Measurements from ENCODE around the gene GRIK5.

GRIK5 gene

GRCh38 chr19:42060117-42060516, 9.9 kb downstream of the GRIK5 start:
- WGBS: 90% methylated on average over 3 of the region's 3 CpGs
- Histone ChIP-seq H3K4me1 (ENCODE audit: insufficient read depth, low read length) (no peaks in the 10 kb centered on the region), H3K9ac (ENCODE audit: low read depth, low read length) (no peak overlapping the region), H3K36me3 (ENCODE audit: insufficient read depth, low read length) (peaks cover 90% of the 10 kb centered on the region), H3K27me3 (ENCODE audit: insufficient read depth, low read length) (no peaks in the 10 kb centered on the region), H3K27ac (ENCODE audit: low read depth, low read length) (no peak overlapping the region), H3K9me3 (ENCODE audit: insufficient read depth, low read depth, low read length) (no peaks in the 10 kb centered on the region), H3K4me3 (ENCODE audit: low read length) (no peak overlapping the region)

GRCh38 chr19:42059196-42059595, 10.8 kb downstream of the GRIK5 start:
- peaks cover 90% of the 10 kb centered on the region for H3K36me3 ChIP-seq (ENCODE audit: insufficient read depth, low read length)
- H3K9me3 ChIP-seq (ENCODE audit: insufficient read depth, low read depth, low read length): no peaks in the 10 kb centered on the region
- 94% methylated on average over 13 of the region's 13 CpGs for WGBS
- no peak overlapping the region for H3K4me3 ChIP-seq (ENCODE audit: low read length)
- no peaks in the 10 kb centered on the region for H3K27me3 ChIP-seq (ENCODE audit: insufficient read depth, low read length)
- no peaks in the 10 kb centered on the region for H3K4me1 ChIP-seq (ENCODE audit: insufficient read depth, low read length)
- no peak overlapping the region for H3K9ac ChIP-seq (ENCODE audit: low read depth, low read length)
- H3K27ac ChIP-seq (ENCODE audit: low read depth, low read length): no peak overlapping the region

- Histone ChIP-seq H3K27me3 (ENCODE audit: insufficient read depth, low read length) (no peaks in the 10 kb centered on the region), H3K4me1 (ENCODE audit: insufficient read depth, low read length) (no peaks in the 10 kb centered on the region), H3K4me3 (ENCODE audit: low read length) (no peak overlapping the region), H3K36me3 (ENCODE audit: insufficient read depth, low read length) (peaks cover 90% of the 10 kb centered on the region), H3K27ac (ENCODE audit: low read depth, low read length) (no peak overlapping the region), H3K9ac (ENCODE audit: low read depth, low read length) (no peak overlapping the region), H3K9me3 (ENCODE audit: insufficient read depth, low read depth, low read length) (no peaks in the 10 kb centered on the region)
- WGBS: 95% methylated on average over 7 of the region's 7 CpGs
Observed at GRCh38 chr19:42057846-42058245, 12.2 kb downstream of the GRIK5 start.

GRCh38 chr19:42054205-42054604, 15.8 kb downstream of the GRIK5 start:
- Histone ChIP-seq H3K9me3 (ENCODE audit: insufficient read depth, low read depth, low read length) (no peaks in the 10 kb centered on the region), H3K4me1 (ENCODE audit: insufficient read depth, low read length) (no peaks in the 10 kb centered on the region), H3K27me3 (ENCODE audit: insufficient read depth, low read length) (no peaks in the 10 kb centered on the region), H3K4me3 (ENCODE audit: low read length) (no peak overlapping the region), H3K36me3 (ENCODE audit: insufficient read depth, low read length) (peaks cover 78% of the 10 kb centered on the region), H3K27ac (ENCODE audit: low read depth, low read length) (no peak overlapping the region), H3K9ac (ENCODE audit: low read depth, low read length) (no peak overlapping the region)
- WGBS: 91% methylated on average over 18 of the region's 18 CpGs

- Histone ChIP-seq H3K4me1 (ENCODE audit: insufficient read depth, low read length) (no peaks in the 10 kb centered on the region), H3K9ac (ENCODE audit: low read depth, low read length) (no peak overlapping the region), H3K36me3 (ENCODE audit: insufficient read depth, low read length) (peaks cover 79% of the 10 kb centered on the region), H3K9me3 (ENCODE audit: insufficient read depth, low read depth, low read length) (no peaks in the 10 kb centered on the region), H3K27ac (ENCODE audit: low read depth, low read length) (no peak overlapping the region), H3K4me3 (ENCODE audit: low read length) (no peak overlapping the region), H3K27me3 (ENCODE audit: insufficient read depth, low read length) (no peaks in the 10 kb centered on the region)
- 96% methylated on average over 17 of the region's 17 CpGs for WGBS
Observed at GRCh38 chr19:42053037-42053935, 16.7 kb downstream of the GRIK5 start.

- H3K4me1 ChIP-seq (ENCODE audit: insufficient read depth, low read length): no peaks in the 10 kb centered on the region
- no peaks in the 10 kb centered on the region for H3K27me3 ChIP-seq (ENCODE audit: insufficient read depth, low read length)
- WGBS: 92% methylated on average over 10 of the region's 10 CpGs
- peaks cover 72% of the 10 kb centered on the region for H3K36me3 ChIP-seq (ENCODE audit: insufficient read depth, low read length)
- H3K9me3 ChIP-seq (ENCODE audit: insufficient read depth, low read depth, low read length): no peaks in the 10 kb centered on the region
- H3K4me3 ChIP-seq (ENCODE audit: low read length): no peak overlapping the region
- no peak overlapping the region for H3K27ac ChIP-seq (ENCODE audit: low read depth, low read length)
- H3K9ac ChIP-seq (ENCODE audit: low read depth, low read length): no peak overlapping the region
Observed at GRCh38 chr19:42052241-42052863, 17.7 kb downstream of the GRIK5 start.

GRCh38 chr19:42051166-42052115, 18.6 kb downstream of the GRIK5 start:
- Histone ChIP-seq H3K9me3 (ENCODE audit: insufficient read depth, low read depth, low read length) (no peaks in the 10 kb centered on the region), H3K27ac (ENCODE audit: low read depth, low read length) (no peak overlapping the region), H3K27me3 (ENCODE audit: insufficient read depth, low read length) (no peaks in the 10 kb centered on the region), H3K4me3 (ENCODE audit: low read length) (no peak overlapping the region), H3K36me3 (ENCODE audit: insufficient read depth, low read length) (peaks cover 66% of the 10 kb centered on the region), H3K4me1 (ENCODE audit: insufficient read depth, low read length) (no peaks in the 10 kb centered on the region), H3K9ac (ENCODE audit: low read depth, low read length) (no peak overlapping the region)
- WGBS: 93% methylated on average over 14 of the region's 14 CpGs

GRCh38 chr19:42048992-42049391, 21.0 kb downstream of the GRIK5 start:
- WGBS: 96% methylated on average over 4 of the region's 4 CpGs
- no peak overlapping the region for H3K4me3 ChIP-seq (ENCODE audit: low read length)
- H3K27me3 ChIP-seq (ENCODE audit: insufficient read depth, low read length): no peaks in the 10 kb centered on the region
- peaks cover 65% of the 10 kb centered on the region for H3K36me3 ChIP-seq (ENCODE audit: insufficient read depth, low read length)
- no peaks in the 10 kb centered on the region for H3K4me1 ChIP-seq (ENCODE audit: insufficient read depth, low read length)
- no peaks in the 10 kb centered on the region for H3K9me3 ChIP-seq (ENCODE audit: insufficient read depth, low read depth, low read length)
- H3K27ac ChIP-seq (ENCODE audit: low read depth, low read length): no peak overlapping the region
- H3K9ac ChIP-seq (ENCODE audit: low read depth, low read length): no peak overlapping the region

- H3K27ac ChIP-seq (ENCODE audit: low read depth, low read length): no peak overlapping the region
- H3K9me3 ChIP-seq (ENCODE audit: insufficient read depth, low read depth, low read length): no peaks in the 10 kb centered on the region
- no peak overlapping the region for H3K4me3 ChIP-seq (ENCODE audit: low read length)
- H3K4me1 ChIP-seq (ENCODE audit: insufficient read depth, low read length): no peaks in the 10 kb centered on the region
- no peak overlapping the region for H3K9ac ChIP-seq (ENCODE audit: low read depth, low read length)
- H3K27me3 ChIP-seq (ENCODE audit: insufficient read depth, low read length): no peaks in the 10 kb centered on the region
- peaks cover 68% of the 10 kb centered on the region for H3K36me3 ChIP-seq (ENCODE audit: insufficient read depth, low read length)
- WGBS: 93% methylated on average over 7 of the region's 7 CpGs
Observed at GRCh38 chr19:42045575-42045974, 24.4 kb downstream of the GRIK5 start.

- Histone ChIP-seq H3K36me3 (ENCODE audit: insufficient read depth, low read length) (peaks cover 80% of the 10 kb centered on the region), H3K4me1 (ENCODE audit: insufficient read depth, low read length) (no peaks in the 10 kb centered on the region)
- WGBS: 95% methylated on average over 30 of the region's 30 CpGs
Observed at GRCh38 chr19:42042455-42043170, 27.4 kb downstream of the GRIK5 start.

More at GRCh38 chr19:42042455-42043170, 27.4 kb downstream of the GRIK5 start:
- Histone ChIP-seq H3K9ac (ENCODE audit: low read depth, low read length) (no peak overlapping the region), H3K27me3 (ENCODE audit: insufficient read depth, low read length) (no peaks in the 10 kb centered on the region), H3K9me3 (ENCODE audit: insufficient read depth, low read depth, low read length) (no peaks in the 10 kb centered on the region), H3K4me3 (ENCODE audit: low read length) (no peak overlapping the region), H3K27ac (ENCODE audit: low read depth, low read length) (no peak overlapping the region)

All from HUES64 (cell line).